ENCODE results near the gene MRPL55. TPM values are rescaled to one million over a fixed set of nuclear protein-coding genes. Genes with fewer than 3 reads are reported as not detected.

The MRPL55 gene
- total and polyA plus RNA-seq, 4 donors = 44.4 to 137 (median 73.3) TPM

GRCh38 chr1:228152097-228152917 lies 43.2 kb upstream of the MRPL55 start:
- DNase-seq = no peak
- Histone ChIP-seq H3K27me3 (ENCODE audit: control insufficient read depth in 3 of 3, insufficient read depth in 3 of 3, low read length in 2 of 3) (peaks cover 0 to 7% (median 0%) of the 10 kb centered on the region in 3 donors), H3K36me3 (ENCODE audit: control insufficient read depth in 4 of 4, insufficient read depth in 4 of 4, low read length in 4 of 4) (peaks cover 0 to 25% (median 0%) of the 10 kb centered on the region in 4 donors), H3K27ac (ENCODE audit: low read depth in 1 of 2, low read length in 1 of 2) (peak overlapping the region in 1 of 2 donors; percentile 49), H3K4me1 (ENCODE audit: control insufficient read depth in 5 of 5, insufficient read depth in 5 of 5, low read length in 5 of 5) (peaks cover 8 to 46% (median 30%) of the 10 kb centered on the region in 5 donors), H3K9me3 (ENCODE audit: control insufficient read depth in 4 of 4, insufficient read depth in 3 of 4, low read length in 3 of 4) (no peaks in the 10 kb centered on the region), H3K9ac (ENCODE audit: insufficient read depth in 1 of 2, low read length in 2 of 2) (no peak overlapping the region), H3K4me3 (no peak overlapping the region)
- no peak for ATAC-seq (ENCODE audit: insufficient read depth, low FRiP score)
- TF ChIP-seq, protein P1, sequence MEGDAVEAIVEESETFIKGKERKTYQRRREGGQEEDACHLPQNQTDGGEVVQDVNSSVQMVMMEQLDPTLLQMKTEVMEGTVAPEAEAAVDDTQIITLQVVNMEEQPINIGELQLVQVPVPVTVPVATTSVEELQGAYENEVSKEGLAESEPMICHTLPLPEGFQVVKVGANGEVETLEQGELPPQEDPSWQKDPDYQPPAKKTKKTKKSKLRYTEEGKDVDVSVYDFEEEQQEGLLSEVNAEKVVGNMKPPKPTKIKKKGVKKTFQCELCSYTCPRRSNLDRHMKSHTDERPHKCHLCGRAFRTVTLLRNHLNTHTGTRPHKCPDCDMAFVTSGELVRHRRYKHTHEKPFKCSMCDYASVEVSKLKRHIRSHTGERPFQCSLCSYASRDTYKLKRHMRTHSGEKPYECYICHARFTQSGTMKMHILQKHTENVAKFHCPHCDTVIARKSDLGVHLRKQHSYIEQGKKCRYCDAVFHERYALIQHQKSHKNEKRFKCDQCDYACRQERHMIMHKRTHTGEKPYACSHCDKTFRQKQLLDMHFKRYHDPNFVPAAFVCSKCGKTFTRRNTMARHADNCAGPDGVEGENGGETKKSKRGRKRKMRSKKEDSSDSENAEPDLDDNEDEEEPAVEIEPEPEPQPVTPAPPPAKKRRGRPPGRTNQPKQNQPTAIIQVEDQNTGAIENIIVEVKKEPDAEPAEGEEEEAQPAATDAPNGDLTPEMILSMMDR (IDR thresholded peaks at IDR 0.05; ENCODE audit: control extremely low read depth, extremely low read depth) = no peak
- 89 to 94% methylated on average over 19 of the region's 19 CpGs for WGBS, 2 donors

DNA sequence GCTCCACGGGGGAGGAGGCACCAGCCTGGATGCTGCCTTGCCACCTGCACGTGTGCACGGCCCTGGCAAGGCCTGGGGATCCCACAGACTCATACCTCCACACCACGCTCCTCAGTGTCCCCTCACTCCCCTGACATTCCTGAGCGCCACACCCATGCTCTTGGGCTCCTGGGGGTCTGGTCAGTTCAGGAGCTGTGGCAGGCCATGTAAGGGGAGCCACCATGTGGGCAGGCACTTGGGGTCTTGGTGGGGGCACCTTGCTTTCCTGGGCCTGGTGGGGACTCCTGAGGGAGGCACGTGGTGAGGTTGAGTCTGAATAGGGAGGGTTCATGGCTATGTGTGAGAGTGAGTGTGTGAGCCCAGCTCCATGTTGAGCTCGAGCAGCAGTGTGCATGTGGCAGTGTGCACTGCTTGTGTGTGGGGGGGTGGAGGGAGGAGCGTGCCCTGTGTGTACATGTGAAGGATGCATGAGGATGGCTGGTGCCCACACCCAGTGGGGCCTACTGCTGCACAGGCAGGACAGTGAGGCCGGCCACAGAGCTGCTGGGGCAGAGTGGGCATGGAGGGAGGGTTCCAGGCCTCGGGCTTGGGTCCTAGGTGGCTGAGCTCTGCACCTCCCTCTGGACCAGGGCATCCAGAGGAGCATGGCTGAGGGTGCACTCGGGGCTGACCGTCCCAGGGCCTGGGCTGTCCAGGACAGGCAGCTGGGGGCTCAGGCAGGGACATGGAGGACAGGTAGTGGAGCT lies 42.3 kb upstream of the MRPL55 start:
- H3K27me3 ChIP-seq (ENCODE audit: control insufficient read depth in 3 of 3, insufficient read depth in 3 of 3, low read length in 2 of 3) = peaks cover 0 to 4% (median 0%) of the 10 kb centered on the region in 3 donors
- peak overlapping the region; percentile 3 to 34 for H3K9ac ChIP-seq (ENCODE audit: insufficient read depth in 1 of 2, low read length in 2 of 2)
- DNase-seq = peak in 1 of 3 donors; percentile 14
- ATAC-seq (ENCODE audit: insufficient read depth, low FRiP score) = no peak
- no peaks in the 10 kb centered on the region for H3K9me3 ChIP-seq (ENCODE audit: control insufficient read depth in 4 of 4, insufficient read depth in 3 of 4, low read length in 3 of 4)
- H3K36me3 ChIP-seq (ENCODE audit: control insufficient read depth in 4 of 4, insufficient read depth in 4 of 4, low read length in 4 of 4) = peaks cover 0 to 34% (median 1%) of the 10 kb centered on the region in 4 donors
- peak overlapping the region in 1 of 2 donors; percentile 71 for H3K27ac ChIP-seq (ENCODE audit: low read depth in 1 of 2, low read length in 1 of 2)
- H3K4me3 ChIP-seq = no peak overlapping the region
- TF ChIP-seq, protein P1 (IDR thresholded peaks at IDR 0.05; ENCODE audit: control extremely low read depth, extremely low read depth) = no peak
- 69 to 82% methylated on average over 11 to 12 of the region's 12 CpGs for WGBS, 2 donors
- peaks cover 8 to 44% (median 30%) of the 10 kb centered on the region in 5 donors for H3K4me1 ChIP-seq (ENCODE audit: control insufficient read depth in 5 of 5, insufficient read depth in 5 of 5, low read length in 5 of 5)

DNA sequence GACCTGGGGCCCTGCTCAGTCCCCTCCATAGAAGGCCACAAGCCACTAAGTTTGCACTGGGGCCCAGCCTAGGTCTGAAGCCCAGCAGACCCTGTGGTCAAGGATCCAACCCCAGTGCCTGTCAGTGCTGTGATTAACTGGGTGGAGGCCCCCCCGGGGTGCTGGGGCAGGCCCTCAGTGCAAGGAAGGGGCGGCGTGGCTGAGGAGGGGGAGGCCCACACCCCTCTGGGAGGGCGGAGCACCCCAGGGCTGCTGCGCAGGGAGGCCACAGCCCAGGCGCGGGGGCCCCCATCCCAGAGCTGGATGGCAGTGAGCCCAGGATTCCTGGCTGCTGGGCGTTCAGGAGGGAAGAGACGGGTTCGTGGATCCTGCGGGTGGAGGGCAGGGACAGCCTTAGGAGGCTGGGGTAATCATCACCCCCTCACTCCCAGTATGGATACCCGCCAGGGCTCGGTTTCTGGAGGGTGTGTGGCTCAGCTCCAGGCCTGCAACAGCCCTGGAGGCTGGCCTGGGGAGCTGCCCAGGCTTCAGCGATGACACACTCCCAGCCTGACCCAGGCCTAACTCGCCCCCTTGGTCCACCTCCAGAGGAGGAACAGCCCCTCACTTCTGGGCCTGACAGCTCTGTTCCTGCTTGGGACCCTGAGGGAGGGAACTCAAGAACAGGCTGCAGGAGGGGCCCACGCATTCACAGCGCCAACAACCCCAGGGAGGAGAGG lies 41.5 kb upstream of the MRPL55 start:
- H3K4me3 ChIP-seq = no peak overlapping the region
- peak overlapping the region; percentile 3 to 34 for H3K9ac ChIP-seq (ENCODE audit: insufficient read depth in 1 of 2, low read length in 2 of 2)
- H3K9me3 ChIP-seq (ENCODE audit: control insufficient read depth in 4 of 4, insufficient read depth in 3 of 4, low read length in 3 of 4) = no peaks in the 10 kb centered on the region
- H3K4me1 ChIP-seq (ENCODE audit: control insufficient read depth in 5 of 5, insufficient read depth in 5 of 5, low read length in 5 of 5) = peaks cover 8 to 41% (median 30%) of the 10 kb centered on the region in 5 donors
- peaks cover 0 to 40% (median 1%) of the 10 kb centered on the region in 4 donors for H3K36me3 ChIP-seq (ENCODE audit: control insufficient read depth in 4 of 4, insufficient read depth in 4 of 4, low read length in 4 of 4)
- TF ChIP-seq, protein P1 (IDR thresholded peaks at IDR 0.05; ENCODE audit: control extremely low read depth, extremely low read depth) = no peak
- no peak for ATAC-seq (ENCODE audit: insufficient read depth, low FRiP score)
- 43 to 68% methylated on average over 17 of the region's 17 CpGs for WGBS, 2 donors
- peak; percentile 92 to 96 (median 94) for DNase-seq
- H3K27ac ChIP-seq (ENCODE audit: low read depth in 1 of 2, low read length in 1 of 2) = peak overlapping the region in 1 of 2 donors; percentile 71
- no peaks in the 10 kb centered on the region for H3K27me3 ChIP-seq (ENCODE audit: control insufficient read depth in 3 of 3, insufficient read depth in 3 of 3, low read length in 2 of 3)
